T-helper 1 cell treated with Interleukin-12 subunit alpha and Interleukin-12 subunit beta and Interleukin-4 antibody, amounts not matched to agents 30 μg/mL and 1 μg/mL, for 36 hours (primary cell): ENCODE measurements around the gene CD151.

Experiments
- H3K27ac Mint-ChIP-seq: one replicate; pipeline ENCODE4 v1.8.0; 2021; ENCODE audit warnings: mild to moderate bottlenecking, mixed read lengths
- H3K27me3 Mint-ChIP-seq: one replicate; pipeline ENCODE4 v1.8.0; 2021; ENCODE audit warnings: low read depth, mixed read lengths
- H3K36me3 Mint-ChIP-seq: one replicate; pipeline ENCODE4 v1.8.0; 2021; ENCODE audit warnings: low read depth, mixed read lengths
- H3K4me1 Mint-ChIP-seq: one replicate; pipeline ENCODE4 v1.8.0; 2021; ENCODE audit warnings: low read depth, mixed read lengths
- H3K4me3 Mint-ChIP-seq: one replicate; pipeline ENCODE4 v1.8.0; 2021; ENCODE audit warnings: mild to moderate bottlenecking, moderate library complexity, mixed read lengths
- H3K9me3 Mint-ChIP-seq: one replicate; pipeline ENCODE4 v1.8.0; 2021; ENCODE audit warnings: mixed read lengths

The CD151 gene

GRCh38 chr11:836700-837099 is 3.9 kb downstream of the CD151 start:
- no peaks in the 10 kb centered on the region for H3K9me3 Mint-ChIP-seq
- H3K4me1 Mint-ChIP-seq: peaks cover 11% of the 10 kb centered on the region
- H3K27ac Mint-ChIP-seq: no peak overlapping the region
- peaks cover 7% of the 10 kb centered on the region for H3K27me3 Mint-ChIP-seq
- H3K36me3 Mint-ChIP-seq: peaks cover 3% of the 10 kb centered on the region
- H3K4me3 Mint-ChIP-seq: no peak overlapping the region

GRCh38 chr11:837189-837989 is 4.6 kb downstream of the CD151 start:
- Mint-ChIP-seq H3K27me3 (no peaks in the 10 kb centered on the region), H3K36me3 (peaks cover 3% of the 10 kb centered on the region), H3K27ac (no peak overlapping the region), H3K4me3 (no peak overlapping the region), H3K9me3 (no peaks in the 10 kb centered on the region), H3K4me1 (peaks cover 11% of the 10 kb centered on the region)

GRCh38 chr11:837990-838307 is 5.2 kb downstream of the CD151 start:
- Mint-ChIP-seq H3K27ac (no peak overlapping the region), H3K27me3 (no peaks in the 10 kb centered on the region), H3K4me1 (peaks cover 11% of the 10 kb centered on the region), H3K4me3 (no peak overlapping the region), H3K9me3 (no peaks in the 10 kb centered on the region), H3K36me3 (peaks cover 3% of the 10 kb centered on the region)

- no peak overlapping the region for H3K4me3 Mint-ChIP-seq
- peaks cover 12% of the 10 kb centered on the region for H3K4me1 Mint-ChIP-seq
- H3K36me3 Mint-ChIP-seq: peaks cover 3% of the 10 kb centered on the region
- no peaks in the 10 kb centered on the region for H3K9me3 Mint-ChIP-seq
- H3K27me3 Mint-ChIP-seq: no peaks in the 10 kb centered on the region
- no peak overlapping the region for H3K27ac Mint-ChIP-seq
These were observed 5.9 kb downstream of the CD151 start for GRCh38 chr11:838441-839279.

- Mint-ChIP-seq H3K36me3 (peaks cover 3% of the 10 kb centered on the region), H3K4me1 (peaks cover 15% of the 10 kb centered on the region), H3K9me3 (no peaks in the 10 kb centered on the region), H3K4me3 (no peak overlapping the region), H3K27me3 (no peaks in the 10 kb centered on the region), H3K27ac (no peak overlapping the region)
These were observed 6.5 kb downstream of the CD151 start for GRCh38 chr11:839280-839623.

- Mint-ChIP-seq H3K4me3 (peak overlapping the region; percentile 85), H3K9me3 (no peaks in the 10 kb centered on the region), H3K4me1 (peaks cover 18% of the 10 kb centered on the region), H3K36me3 (peaks cover 3% of the 10 kb centered on the region), H3K27ac (no peak overlapping the region), H3K27me3 (no peaks in the 10 kb centered on the region)
These were observed 7.3 kb downstream of the CD151 start for GRCh38 chr11:839875-840617.

- Mint-ChIP-seq H3K27ac (peak overlapping the region; percentile 70), H3K9me3 (no peaks in the 10 kb centered on the region), H3K27me3 (no peaks in the 10 kb centered on the region), H3K4me1 (peaks cover 18% of the 10 kb centered on the region), H3K36me3 (peaks cover 2% of the 10 kb centered on the region), H3K4me3 (peak overlapping the region; percentile 85)
These were observed 9.2 kb downstream of the CD151 start for GRCh38 chr11:841981-842369.

GRCh38 chr11:842370-843002 is 9.7 kb downstream of the CD151 start, which contains the start of the genes POLR2L and TSPAN4:
POLR2L (minus strand) TSS chr11:842529; CDS start chr11:842508, 21 bp downstream.
TSPAN4 (plus strand) TSS chr11:842852; CDS start chr11:850305, 7,453 bp downstream.
- Mint-ChIP-seq H3K36me3 (peaks cover 2% of the 10 kb centered on the region), H3K4me3 (peak within 1 kb of the TSS; percentile 85), H3K27me3 (no peaks in the 10 kb centered on the region), H3K4me1 (peaks cover 18% of the 10 kb centered on the region), H3K9me3 (no peaks in the 10 kb centered on the region), H3K27ac (peak within 1 kb of the TSS; percentile 70)

GRCh38 chr11:843086-843734 is 10.5 kb downstream of the CD151 start:
- H3K4me1 Mint-ChIP-seq: peaks cover 18% of the 10 kb centered on the region
- peak overlapping the region; percentile 71 for H3K4me3 Mint-ChIP-seq
- H3K9me3 Mint-ChIP-seq: no peaks in the 10 kb centered on the region
- no peak overlapping the region for H3K27ac Mint-ChIP-seq
- peaks cover 2% of the 10 kb centered on the region for H3K36me3 Mint-ChIP-seq
- no peaks in the 10 kb centered on the region for H3K27me3 Mint-ChIP-seq

GRCh38 chr11:843818-844692 is 11.3 kb downstream of the CD151 start:
- H3K36me3 Mint-ChIP-seq: peaks cover 2% of the 10 kb centered on the region
- H3K27ac Mint-ChIP-seq: no peak overlapping the region
- peak overlapping the region; percentile 71 for H3K4me3 Mint-ChIP-seq
- H3K4me1 Mint-ChIP-seq: peaks cover 21% of the 10 kb centered on the region
- H3K9me3 Mint-ChIP-seq: no peaks in the 10 kb centered on the region
- peaks cover 5% of the 10 kb centered on the region for H3K27me3 Mint-ChIP-seq

GRCh38 chr11:844693-845644 is 12.2 kb downstream of the CD151 start:
- Mint-ChIP-seq H3K9me3 (no peaks in the 10 kb centered on the region), H3K27me3 (peaks cover 5% of the 10 kb centered on the region), H3K4me3 (no peak overlapping the region), H3K36me3 (no peaks in the 10 kb centered on the region), H3K4me1 (peaks cover 21% of the 10 kb centered on the region), H3K27ac (no peak overlapping the region)

GRCh38 chr11:845872-846495 is 13.2 kb downstream of the CD151 start:
- no peaks in the 10 kb centered on the region for H3K36me3 Mint-ChIP-seq
- H3K4me3 Mint-ChIP-seq: no peak overlapping the region
- H3K27me3 Mint-ChIP-seq: peaks cover 5% of the 10 kb centered on the region
- no peak overlapping the region for H3K27ac Mint-ChIP-seq
- no peaks in the 10 kb centered on the region for H3K9me3 Mint-ChIP-seq
- H3K4me1 Mint-ChIP-seq: peaks cover 13% of the 10 kb centered on the region
